Liver (tissue), 9 donors: ENCODE results near the gene TNFRSF17. TPM values are rescaled to one million over a fixed set of nuclear protein-coding genes. Genes with fewer than 3 reads are reported as not detected.

Experiments
- DNase-seq: peaks from one replicate; pipeline ENCODE4 v3.0.0-alpha.2; 2017; ENCODE audit warnings: low spot score
- H3K27ac ChIP-seq, 2 donors: one replicate each; pipeline ENCODE4 v1.7.0; 2013; ENCODE audit warnings: inconsistent platforms in 2 of 2, low read length in 2 of 2, control low read depth in 1 of 2, low read depth in 1 of 2, mild to moderate bottlenecking in 1 of 2
- H3K27me3 ChIP-seq, 4 donors: one replicate each; pipeline versions ENCODE4 v1.6.1 to v1.7.0; 2013; ENCODE audit warnings: low read length in 3 of 4, inconsistent platforms in 1 of 4, mild to moderate bottlenecking in 1 of 4, moderate library complexity in 1 of 4; ENCODE audit not compliant: control insufficient read depth in 4 of 4, insufficient read depth in 4 of 4
- H3K36me3 ChIP-seq, 4 donors: one replicate each; pipeline versions ENCODE4 v1.6.1 to v1.7.0; 2013; ENCODE audit warnings: low read length in 3 of 4, mild to moderate bottlenecking in 3 of 4, low read depth in 1 of 4, moderate library complexity in 1 of 4; ENCODE audit not compliant: control insufficient read depth in 4 of 4, insufficient read depth in 3 of 4
- H3K4me1 ChIP-seq, 4 donors: one replicate each; pipeline versions ENCODE4 v1.6.1 to v1.7.0; 2013; ENCODE audit warnings: low read length in 3 of 4, mild to moderate bottlenecking in 3 of 4, moderate library complexity in 1 of 4; ENCODE audit not compliant: control insufficient read depth in 4 of 4, insufficient read depth in 4 of 4
- H3K4me3 ChIP-seq, 3 donors: one replicate each; pipeline versions ENCODE4 v1.6.1 to v1.7.0; 2013; ENCODE audit warnings: low read length in 3 of 3, control low read depth in 1 of 3, low read depth in 1 of 3, mild to moderate bottlenecking in 1 of 3
- H3K9ac ChIP-seq, 2 donors: one replicate each; pipeline ENCODE4 v1.7.0; 2013; ENCODE audit warnings: low read length in 2 of 2, mild to moderate bottlenecking in 2 of 2, moderate library complexity in 2 of 2, control low read depth in 1 of 2, low read depth in 1 of 2
- H3K9me3 ChIP-seq, 4 donors: one replicate each; pipeline versions ENCODE4 v1.6.1 to v1.7.0; 2013; ENCODE audit warnings: low read length in 3 of 4; ENCODE audit not compliant: control insufficient read depth in 4 of 4
- ATF3 ChIP-seq: IDR thresholded peaks from 2 replicates; pipeline ENCODE4 v1.6.1; 2016; ENCODE audit warnings: antibody characterized with exemption
- CTCF ChIP-seq: fragments of 150-350 bp; IDR thresholded peaks from 2 replicates; pipeline ENCODE4 v1.5.1; 2017; ENCODE audit warnings: improper control_type of control experiment, low read depth, low read length; ENCODE audit not compliant: missing input control
- EGR1 ChIP-seq, 2 donors: IDR thresholded peaks; 2 replicates each; pipeline ENCODE4 v1.6.1; 2016 to 2018; ENCODE audit warnings: antibody characterized with exemption in 2 of 2, low read depth in 2 of 2
- FOXA1 ChIP-seq: IDR thresholded peaks from 2 replicates; pipeline ENCODE4 v1.6.1; 2016; ENCODE audit warnings: antibody characterized with exemption
- FOXA2 ChIP-seq: IDR thresholded peaks from 2 replicates; pipeline ENCODE4 v1.6.1; 2016; ENCODE audit warnings: antibody characterized with exemption
- GABPA ChIP-seq, 2 donors: IDR thresholded peaks in 1 of 2; conservative IDR thresholded peaks in 1 of 2; 2 replicates each; pipeline ENCODE4 v1.6.1; 2016; ENCODE audit warnings: antibody characterized with exemption in 2 of 2, mild to moderate bottlenecking in 1 of 2, moderate library complexity in 1 of 2
- HNF4A ChIP-seq, 2 donors: conservative IDR thresholded peaks; 2 replicates each; pipeline ENCODE4 v1.6.1; 2016; ENCODE audit warnings: antibody characterized with exemption in 2 of 2, mild to moderate bottlenecking in 2 of 2
- HNF4G ChIP-seq: IDR thresholded peaks from 2 replicates; pipeline ENCODE4 v1.6.1; 2016; ENCODE audit warnings: antibody characterized with exemption
- JUND ChIP-seq, 2 donors: IDR thresholded peaks; 2 replicates each; pipeline ENCODE4 v1.6.1; 2016; ENCODE audit warnings: antibody characterized with exemption in 2 of 2
- MAX ChIP-seq: IDR thresholded peaks from 2 replicates; pipeline ENCODE4 v1.6.1; 2016; ENCODE audit warnings: antibody characterized with exemption
- NR2F2 ChIP-seq: IDR thresholded peaks from 2 replicates; pipeline ENCODE4 v1.6.1; 2016; ENCODE audit warnings: antibody characterized with exemption
- RAD21 ChIP-seq, 2 donors: IDR thresholded peaks; 2 replicates each; pipeline ENCODE4 v1.6.1; 2016; ENCODE audit warnings: antibody characterized with exemption in 2 of 2, mild to moderate bottlenecking in 2 of 2
- REST ChIP-seq: IDR thresholded peaks from 2 replicates; pipeline ENCODE4 v1.6.1; 2016; ENCODE audit warnings: antibody characterized with exemption, mild to moderate bottlenecking
- RXRA ChIP-seq, 2 donors: IDR thresholded peaks; 2 replicates each; pipeline ENCODE4 v1.6.1; 2017 to 2018; ENCODE audit warnings: antibody characterized with exemption in 2 of 2, mild to moderate bottlenecking in 1 of 2
- SP1 ChIP-seq: IDR thresholded peaks from 2 replicates; pipeline ENCODE4 v1.6.1; 2018; ENCODE audit warnings: antibody characterized with exemption, mild to moderate bottlenecking
- TAF1 ChIP-seq: conservative IDR thresholded peaks from 2 replicates; pipeline ENCODE4 v1.6.1; 2016; ENCODE audit warnings: antibody characterized with exemption, mild to moderate bottlenecking
- YY1 ChIP-seq: IDR thresholded peaks from 2 replicates; pipeline ENCODE4 v1.6.1; 2016; ENCODE audit warnings: antibody characterized with exemption, mild to moderate bottlenecking
- ZBTB33 ChIP-seq: IDR thresholded peaks from 2 replicates; pipeline ENCODE4 v1.6.1; 2016; ENCODE audit warnings: antibody characterized with exemption
- WGBS: extraction: QIAGEN DNeasy Blood & Tissue Kit; methylation state at CpG from one replicate; pipeline ENCODE4 v1.1.7; 2013; 5-methylcytosine and 5-hydroxymethylcytosine counted together
- polyA plus RNA-seq, 2 donors: library from polyadenylated mRNA; stranded (reverse) in 1 of 2; unstranded in 1 of 2; fragments of 200-250 nt in 1 of 2; fragments of >200 nt in 1 of 2; fragmentation: Nextera tagmentation in 1 of 2; extraction: Ambion mirVana in 1 of 2; gene quantifications; one replicate each; pipeline versions ENCODE4 v1.2.1 to v1.2.3, GENCODE V29; 2013 to 2015
- total RNA-seq, 2 donors: library from RNA; depleted of rRNA; stranded (reverse); fragments of >200 nt; gene quantifications; one replicate each; pipeline ENCODE4 v1.2.3, GENCODE V29; 2014
- donor health status: healthy.
- donor health status: healthy.
- donor health status: healthy.
- donor health status: healthy.
- donor health status: healthy.

The TNFRSF17 gene
- total and polyA plus RNA-seq, 4 donors, result 0.17 to 2.6 (median 0.28) TPM; not detected in 1

- Histone ChIP-seq H3K4me1 (peaks cover 2 to 21% (median 18%) of the 10 kb centered on the region in 4 donors), H3K9ac (no peak overlapping the region), H3K9me3 (no peaks in the 10 kb centered on the region), H3K27ac (no peak overlapping the region), H3K36me3 (peaks cover 0 to 2% (median 0%) of the 10 kb centered on the region in 4 donors), H3K27me3 (no peaks in the 10 kb centered on the region), H3K4me3 (no peak overlapping the region)
- no peak for DNase-seq
- no peak for TF ChIP-seq TAF1
- TF ChIP-seq NR2F2, result no peak
- no peak for TF ChIP-seq ZBTB33
- TF ChIP-seq GABPA (IDR thresholded peaks at IDR 0.05 in 1 of 2, conservative IDR thresholded peaks at IDR 0.05 in 1 of 2), result no peak
- TF ChIP-seq SP1, result no peak
- TF ChIP-seq JUND (IDR thresholded peaks at IDR 0.05), result no peak
- no peak for TF ChIP-seq FOXA2
- TF ChIP-seq HNF4G, result no peak
- no peak for TF ChIP-seq MAX
- TF ChIP-seq HNF4A (conservative IDR thresholded peaks at IDR 0.05), result no peak
- TF ChIP-seq CTCF, result no peak
- TF ChIP-seq REST, result no peak
- no peak for TF ChIP-seq RAD21 (IDR thresholded peaks at IDR 0.05)
- no peak for TF ChIP-seq ATF3
- no peak for TF ChIP-seq FOXA1
- no peak for TF ChIP-seq YY1
- no peak for TF ChIP-seq EGR1 (IDR thresholded peaks at IDR 0.05; ENCODE audit: low read depth in 2 of 2)
- no peak for TF ChIP-seq RXRA (IDR thresholded peaks at IDR 0.05)
- WGBS, result 96% methylated on average over 5 of the region's 5 CpGs
Measured at GRCh38 chr16:11973070-11973469, 8.1 kb downstream of the TNFRSF17 start.
